Nephron (organoid): ENCODE measurements around the gene CDK4.

Experiments
- H3K27ac Mint-ChIP-seq, 3 experiments: 2 replicates each; pipeline ENCODE4 v1.8.0; 2020; ENCODE audit warnings: mixed read lengths in 3 of 3, mild to moderate bottlenecking in 2 of 3, moderate library complexity in 1 of 3
- H3K27me3 Mint-ChIP-seq: 2 replicates; pipeline ENCODE4 v1.8.0; 2021; ENCODE audit warnings: low read depth, mild to moderate bottlenecking, moderate library complexity, mixed read lengths
- H3K36me3 Mint-ChIP-seq: 2 replicates; pipeline ENCODE4 v1.8.0; 2020; ENCODE audit warnings: low read depth, mixed read lengths
- H3K4me1 Mint-ChIP-seq: 2 replicates; pipeline ENCODE4 v1.8.0; 2020; ENCODE audit warnings: mixed read lengths
- H3K4me3 Mint-ChIP-seq, 3 experiments: 2 replicates each; pipeline ENCODE4 v1.8.0; 2020; ENCODE audit warnings: mild to moderate bottlenecking in 3 of 3, mixed read lengths in 3 of 3, moderate library complexity in 2 of 3
- H3K9me3 Mint-ChIP-seq: 2 replicates; pipeline ENCODE4 v1.8.0; 2020; ENCODE audit warnings: mixed read lengths
- CTCF ChIP-seq, 3 experiments: fragments of 200-600 bp; sonication (generic); IDR thresholded peaks; one replicate each; pipeline ENCODE4 v1.5.0; 2021; ENCODE audit warnings: antibody characterized with exemption in 3 of 3; ENCODE audit not compliant: unreplicated experiment in 3 of 3

The CDK4 gene

GRCh38 chr12:57740656-57741412 lies 11.3 kb downstream of the CDK4 start:
- H3K9me3 Mint-ChIP-seq = no peaks in the 10 kb centered on the region
- no peak for TF ChIP-seq CTCF (IDR thresholded peaks at IDR 0.05; ENCODE audit: unreplicated experiment in 3 of 3)

GRCh38 chr12:57739914-57740538 lies 12.1 kb downstream of the CDK4 start:
- Mint-ChIP-seq H3K27me3 (peaks cover 67% of the 10 kb centered on the region), H3K4me1 (peaks cover 30% of the 10 kb centered on the region), H3K4me3 (peak overlapping the region in 2 of 3 experiments; percentile 8 to 80), H3K9me3 (no peaks in the 10 kb centered on the region), H3K27ac (no peak overlapping the region), H3K36me3 (no peaks in the 10 kb centered on the region)
- TF ChIP-seq CTCF (IDR thresholded peaks at IDR 0.05; ENCODE audit: unreplicated experiment in 3 of 3) = no peak

More at GRCh38 chr12:57740656-57741412, 11.3 kb downstream of the CDK4 start:
- Mint-ChIP-seq H3K4me1 (peaks cover 26% of the 10 kb centered on the region), H3K36me3 (peaks cover 3% of the 10 kb centered on the region), H3K27ac (no peak overlapping the region), H3K27me3 (peaks cover 59% of the 10 kb centered on the region), H3K4me3 (peak overlapping the region in 2 of 3 experiments; percentile 31 to 58)

- no peaks in the 10 kb centered on the region for H3K36me3 Mint-ChIP-seq
- peak overlapping the region in 1 of 3 experiments; percentile 35 for H3K27ac Mint-ChIP-seq
- H3K4me1 Mint-ChIP-seq = peaks cover 36% of the 10 kb centered on the region
- peak overlapping the region; percentile 80 to 87 (median 83) for H3K4me3 Mint-ChIP-seq
- no peak for TF ChIP-seq CTCF (IDR thresholded peaks at IDR 0.05; ENCODE audit: unreplicated experiment in 3 of 3)
- peaks cover 73% of the 10 kb centered on the region for H3K27me3 Mint-ChIP-seq
- H3K9me3 Mint-ChIP-seq = no peaks in the 10 kb centered on the region
Measured at GRCh38 chr12:57739387-57739786, 12.7 kb downstream of the CDK4 start.

GRCh38 chr12:57738661-57739237 lies 13.4 kb downstream of the CDK4 start, which contains the start of gene AGAP2:
Gene AGAP2 (minus strand): TSS chr12:57738742. CDS start chr12:57738246, 496 bp downstream.
- peaks cover 34% of the 10 kb centered on the region for H3K4me1 Mint-ChIP-seq
- no peak for TF ChIP-seq CTCF (IDR thresholded peaks at IDR 0.05; ENCODE audit: unreplicated experiment in 3 of 3)
- no peaks in the 10 kb centered on the region for H3K36me3 Mint-ChIP-seq
- peak within 1 kb of the TSS in 1 of 3 experiments; percentile 35 for H3K27ac Mint-ChIP-seq
- peak within 1 kb of the TSS; percentile 80 to 87 (median 83) for H3K4me3 Mint-ChIP-seq
- peaks cover 80% of the 10 kb centered on the region for H3K27me3 Mint-ChIP-seq
- H3K9me3 Mint-ChIP-seq = no peaks in the 10 kb centered on the region

- no peaks in the 10 kb centered on the region for H3K36me3 Mint-ChIP-seq
- no peaks in the 10 kb centered on the region for H3K9me3 Mint-ChIP-seq
- H3K4me3 Mint-ChIP-seq = peak overlapping the region in 1 of 3 experiments; percentile 29
- H3K4me1 Mint-ChIP-seq = peaks cover 34% of the 10 kb centered on the region
- TF ChIP-seq CTCF (IDR thresholded peaks at IDR 0.05; ENCODE audit: unreplicated experiment in 3 of 3) = peak; percentile 34 to 43 (median 36)
- no peak overlapping the region for H3K27ac Mint-ChIP-seq
- H3K27me3 Mint-ChIP-seq = peaks cover 89% of the 10 kb centered on the region
Measured at GRCh38 chr12:57737467-57738460, 14.3 kb downstream of the CDK4 start.
